ENCODE data around the gene C1QTNF9. TPM values are rescaled to one million over a fixed set of nuclear protein-coding genes. Genes with fewer than 3 reads are reported as not detected.

Gene C1QTNF9
- total RNA-seq, 1 experiment from 2014 or later = not detected

GRCh38 chr13:24280720-24281119 is 28.7 kb upstream of the C1QTNF9 start:
- in situ Hi-C loops (cut with HindIII; ENCODE audit: low sequenced_read_pairs) = no loop called here

GRCh38 chr13:24281188-24282008 is 28.0 kb upstream of the C1QTNF9 start:
- in situ Hi-C loops (cut with HindIII; ENCODE audit: low sequenced_read_pairs) = no loop called here
- no peak for DNase-seq (ENCODE audit: low spot score)

More at GRCh38 chr13:24280720-24281119, 28.7 kb upstream of the C1QTNF9 start:
- DNase-seq (ENCODE audit: low spot score) = no peak

- DNase-seq (ENCODE audit: low spot score) = no peak
- in situ Hi-C loops (cut with HindIII; ENCODE audit: low sequenced_read_pairs) = no loop called here
Measured at GRCh38 chr13:24282256-24282655, 27.1 kb upstream of the C1QTNF9 start.

GRCh38 chr13:24284889-24285565 is 24.4 kb upstream of the C1QTNF9 start:
- in situ Hi-C loops (cut with HindIII; ENCODE audit: low sequenced_read_pairs) = no loop called here
- no peak for DNase-seq (ENCODE audit: low spot score)

- in situ Hi-C loops (cut with HindIII; ENCODE audit: low sequenced_read_pairs) = no loop called here
- no peak for DNase-seq (ENCODE audit: low spot score)
Measured at GRCh38 chr13:24286624-24287023, 22.8 kb upstream of the C1QTNF9 start.

GRCh38 chr13:24287748-24288287 is 21.6 kb upstream of the C1QTNF9 start:
- DNase-seq (ENCODE audit: low spot score) = no peak
- in situ Hi-C loops (cut with HindIII; ENCODE audit: low sequenced_read_pairs) = no loop called here

- in situ Hi-C loops (cut with HindIII; ENCODE audit: low sequenced_read_pairs) = no loop called here
- no peak for DNase-seq (ENCODE audit: low spot score)
Measured at GRCh38 chr13:24288870-24289269, 20.5 kb upstream of the C1QTNF9 start.

- no peak for DNase-seq (ENCODE audit: low spot score)
Measured at GRCh38 chr13:24290280-24290932, 19.0 kb upstream of the C1QTNF9 start.

GRCh38 chr13:24292481-24292880 is 16.9 kb upstream of the C1QTNF9 start:
- in situ Hi-C loops (cut with HindIII; ENCODE audit: low sequenced_read_pairs) = no loop called here
- DNase-seq (ENCODE audit: low spot score) = no peak

More at GRCh38 chr13:24290280-24290932, 19.0 kb upstream of the C1QTNF9 start:
- in situ Hi-C loops (cut with HindIII; ENCODE audit: low sequenced_read_pairs) = no loop called here

- in situ Hi-C loops (cut with HindIII; ENCODE audit: low sequenced_read_pairs) = no loop called here
- DNase-seq (ENCODE audit: low spot score) = no peak
Measured at GRCh38 chr13:24293746-24294145, 15.6 kb upstream of the C1QTNF9 start.

- no peak for DNase-seq (ENCODE audit: low spot score)
- in situ Hi-C loops (cut with HindIII; ENCODE audit: low sequenced_read_pairs) = no loop called here
Measured at GRCh38 chr13:24299488-24300114, 9.8 kb upstream of the C1QTNF9 start.

- in situ Hi-C loops (cut with HindIII; ENCODE audit: low sequenced_read_pairs) = no loop called here
- DNase-seq (ENCODE audit: low spot score) = no peak
Measured at GRCh38 chr13:24301434-24301833, 7.9 kb upstream of the C1QTNF9 start.

GRCh38 chr13:24301911-24302310 is 7.5 kb upstream of the C1QTNF9 start:
- in situ Hi-C loops (cut with HindIII; ENCODE audit: low sequenced_read_pairs) = no loop called here
- no peak for DNase-seq (ENCODE audit: low spot score)

GRCh38 chr13:24304620-24305019 is 4.8 kb upstream of the C1QTNF9 start:
- in situ Hi-C loops (cut with HindIII; ENCODE audit: low sequenced_read_pairs) = no loop called here
- no peak for DNase-seq (ENCODE audit: low spot score)

GRCh38 chr13:24306632-24307031 is 2.7 kb upstream of the C1QTNF9 start:
- DNase-seq (ENCODE audit: low spot score) = no peak
- in situ Hi-C loops (cut with HindIII; ENCODE audit: low sequenced_read_pairs) = no loop called here

- DNase-seq (ENCODE audit: low spot score) = no peak
- in situ Hi-C loops (cut with HindIII; ENCODE audit: low sequenced_read_pairs) = no loop called here
Measured at GRCh38 chr13:24307211-24308067, 1.9 kb upstream of the C1QTNF9 start.

GRCh38 chr13:24308068-24308445 is 1.3 kb upstream of the C1QTNF9 start:
- in situ Hi-C loops (cut with HindIII; ENCODE audit: low sequenced_read_pairs) = no loop called here

GRCh38 chr13:24308488-24309020 is 826 bp upstream of the C1QTNF9 start:
- in situ Hi-C loops (cut with HindIII; ENCODE audit: low sequenced_read_pairs) = no loop called here
- DNase-seq (ENCODE audit: low spot score) = no peak

More at GRCh38 chr13:24308068-24308445, 1.3 kb upstream of the C1QTNF9 start:
- DNase-seq (ENCODE audit: low spot score) = no peak

All from G401 (cell line).